ENCODE data around the gene GPR146.

The GPR146 gene

GRCh38 chr7:1106063-1106792 lies 61.9 kb downstream of the GPR146 start:
- no peak for DNase-seq (ENCODE audit: low read depth in 2 of 2)

- no peak for DNase-seq (ENCODE audit: low read depth in 2 of 2)
Measured at GRCh38 chr7:1106793-1107421, 62.6 kb downstream of the GPR146 start.

GRCh38 chr7:1108264-1108920 lies 64.0 kb downstream of the GPR146 start:
- DNase-seq (ENCODE audit: low read depth in 2 of 2), result no peak

All from stimulated activated CD8-positive, alpha-beta memory T cell treated with anti-CD3 and anti-CD28 coated beads, Interleukin-7, amount 100 ng/mL, for 4 hours (primary cell).